ENCODE measurements around the gene PRR22. TPM values are rescaled to one million over a fixed set of nuclear protein-coding genes. Genes with fewer than 3 reads are reported as not detected.

PRR22 gene
- total RNA-seq, 2 donors from 2014 or later, result 3.8 to 3.9 TPM

DNA sequence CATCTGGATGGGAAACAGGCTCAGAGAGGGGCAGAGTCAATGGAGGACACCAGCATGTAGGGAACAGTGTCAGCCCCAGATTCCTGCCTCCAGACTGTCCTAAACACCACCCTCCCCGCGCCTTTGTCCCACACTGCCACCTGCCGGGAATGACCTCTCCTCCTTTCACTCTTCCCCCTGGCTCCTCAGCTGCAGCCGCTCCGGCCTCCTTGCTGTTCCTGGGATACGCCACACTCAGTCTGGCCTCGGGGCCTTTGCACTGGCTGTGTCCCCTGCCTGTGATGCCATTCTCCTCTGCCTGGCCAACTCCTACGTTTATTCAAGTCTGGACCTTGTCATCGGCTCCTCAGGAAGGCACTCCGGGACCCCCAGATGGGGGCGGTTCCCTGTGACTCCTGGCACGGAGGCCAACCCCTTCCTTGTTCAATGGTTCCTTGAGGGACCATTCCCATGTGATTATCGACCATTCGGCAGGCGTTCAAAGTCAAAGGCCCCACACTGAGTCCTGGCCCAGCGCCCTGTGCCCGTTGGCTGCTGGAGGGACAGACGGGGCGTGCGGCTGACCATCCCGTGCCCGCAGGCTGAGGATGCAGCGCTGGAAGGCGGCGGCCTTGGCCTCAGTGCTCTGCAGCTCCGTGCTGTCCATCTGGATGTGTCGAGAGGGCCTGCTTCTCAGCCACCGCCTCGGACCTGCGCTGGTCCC, 39.2 kb upstream of the PRR22 start:
- ATAC-seq (no peak), DNase-seq (no peak)
- Mint-ChIP-seq H3K27me3 (no peaks in the 10 kb centered on the region), H3K4me3 (no peak overlapping the region), H3K36me3 (ENCODE audit: low read depth) (peaks cover 2% of the 10 kb centered on the region), H3K27ac (no peak overlapping the region), H3K4me1 (peaks cover 9% of the 10 kb centered on the region)
- no peaks in the 10 kb centered on the region for H3K9me3 ChIP-seq (ENCODE audit: control insufficient read depth, low read length, poor library complexity, severe bottlenecking)

DNA sequence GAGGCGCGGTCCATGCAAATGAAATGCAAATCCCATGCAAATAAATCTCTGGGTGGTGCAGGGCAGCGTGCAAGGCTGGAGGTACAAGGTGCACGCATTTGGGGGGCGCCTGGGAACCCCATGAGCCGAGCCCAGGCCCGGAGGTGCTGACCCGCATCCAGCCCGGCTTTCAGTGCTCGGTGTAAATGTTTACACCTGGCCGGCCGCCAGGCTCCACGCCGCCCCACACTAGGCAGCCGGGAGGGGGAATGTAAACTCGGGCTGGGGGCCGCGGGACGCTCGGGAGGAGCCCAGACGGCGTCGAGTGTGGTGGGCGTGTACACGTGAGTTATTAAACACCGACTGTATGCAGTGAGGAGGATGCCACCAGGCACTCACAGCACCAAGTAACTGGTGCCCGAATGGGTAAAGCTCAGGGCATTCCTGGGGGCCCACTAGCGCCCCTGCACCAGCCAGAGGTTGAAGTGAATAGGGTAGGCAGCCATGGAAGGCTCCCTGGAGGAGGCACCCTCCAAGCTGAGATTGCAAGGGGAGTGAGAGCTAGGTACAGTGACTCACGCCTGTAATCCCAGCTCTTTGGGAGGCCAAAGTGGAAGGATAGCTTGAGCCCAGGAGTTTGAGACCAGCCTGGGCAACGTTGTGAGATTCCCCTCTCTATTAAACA, 37.8 kb upstream of the PRR22 start:
- ATAC-seq (no peak), DNase-seq (no peak)
- Mint-ChIP-seq H3K4me1 (peaks cover 9% of the 10 kb centered on the region), H3K27ac (no peak overlapping the region), H3K4me3 (no peak overlapping the region), H3K27me3 (no peaks in the 10 kb centered on the region), H3K36me3 (ENCODE audit: low read depth) (peaks cover 2% of the 10 kb centered on the region)
- H3K9me3 ChIP-seq (ENCODE audit: control insufficient read depth, low read length, poor library complexity, severe bottlenecking), result no peaks in the 10 kb centered on the region

DNA sequence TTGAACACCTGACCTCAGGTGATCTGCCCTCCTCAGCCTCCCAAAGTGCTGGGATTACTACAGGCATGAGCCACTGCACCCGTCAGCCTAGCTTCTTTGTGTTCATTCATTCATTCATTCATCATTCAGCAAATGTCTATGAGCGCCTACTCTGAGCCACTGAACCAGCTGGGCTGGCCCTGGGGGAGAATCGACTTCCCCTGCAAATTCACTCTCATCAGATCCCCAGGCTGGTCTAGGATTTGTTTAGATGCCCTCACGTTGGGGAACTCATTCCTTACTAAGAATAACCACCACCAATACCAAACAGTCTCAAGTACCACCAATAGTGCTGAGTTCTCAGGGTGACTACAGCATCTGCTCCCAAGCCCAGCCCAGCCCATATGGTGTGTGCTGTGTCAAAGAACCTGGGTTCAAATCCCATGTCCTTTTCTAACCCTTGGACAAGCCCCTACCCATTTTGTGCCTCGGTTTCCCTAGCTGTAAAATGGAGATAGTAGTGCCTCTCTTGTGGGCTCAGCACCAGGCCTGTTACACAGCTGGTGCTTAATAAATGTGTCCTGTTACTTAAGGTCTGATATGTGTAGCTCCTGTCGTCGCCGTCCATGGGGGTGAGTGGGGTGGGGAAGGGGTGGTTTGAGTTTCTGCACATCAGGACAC, 37.1 kb upstream of the PRR22 start:
- Mint-ChIP-seq H3K4me1 (peaks cover 10% of the 10 kb centered on the region), H3K4me3 (no peak overlapping the region), H3K27ac (peak overlapping the region; percentile 41), H3K36me3 (ENCODE audit: low read depth) (no peaks in the 10 kb centered on the region), H3K27me3 (no peaks in the 10 kb centered on the region)
- ATAC-seq (no peak), DNase-seq (no peak)
- no peaks in the 10 kb centered on the region for H3K9me3 ChIP-seq (ENCODE audit: control insufficient read depth, low read length, poor library complexity, severe bottlenecking)

DNA sequence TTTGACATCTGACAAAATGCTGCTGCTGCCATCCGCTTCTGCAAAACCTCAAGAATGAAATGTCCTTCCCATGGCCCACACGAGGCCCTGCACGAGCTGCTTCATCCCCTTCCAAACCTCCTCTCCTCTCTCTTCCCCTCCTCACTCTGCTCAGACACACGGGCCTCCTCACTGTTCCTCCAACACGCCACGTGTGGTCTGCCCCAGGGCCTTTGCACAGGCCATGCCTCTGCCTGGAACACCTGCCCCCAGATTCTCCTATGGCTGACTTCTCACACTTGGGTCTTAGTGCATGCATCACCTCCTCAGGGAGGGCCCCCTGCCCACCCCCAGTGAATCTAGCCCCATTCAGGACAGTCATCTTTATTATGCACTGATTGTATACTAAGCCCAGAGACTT, 36.2 kb upstream of the PRR22 start:
- Mint-ChIP-seq H3K4me1 (peaks cover 10% of the 10 kb centered on the region), H3K27ac (no peak overlapping the region)
- no peak for DNase-seq

DNA sequence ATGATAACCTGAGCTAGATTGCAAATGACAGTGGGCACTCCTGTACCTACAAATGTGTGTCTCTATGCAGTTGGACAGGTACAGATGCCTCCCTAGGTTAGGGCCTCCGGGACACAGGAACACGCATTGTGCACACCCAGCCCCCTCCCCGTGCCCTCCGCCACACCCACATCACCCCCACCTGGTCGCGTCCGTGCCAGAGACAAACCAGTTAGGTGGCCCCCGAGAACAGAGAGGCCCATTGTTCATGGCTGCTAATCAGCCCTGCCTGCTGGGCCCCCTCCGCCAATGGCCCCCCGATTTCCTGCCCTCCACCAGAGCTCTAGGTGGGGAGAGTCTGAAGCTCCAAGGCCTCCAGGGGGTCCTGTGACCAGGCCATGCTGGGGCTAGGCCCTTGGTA, 34.0 kb upstream of the PRR22 start:
- no peaks in the 10 kb centered on the region for H3K9me3 ChIP-seq (ENCODE audit: control insufficient read depth, low read length, poor library complexity, severe bottlenecking)
- H3K36me3 Mint-ChIP-seq (ENCODE audit: low read depth), result no peaks in the 10 kb centered on the region
- H3K27me3 Mint-ChIP-seq, result no peaks in the 10 kb centered on the region
- no peak overlapping the region for H3K27ac Mint-ChIP-seq
- DNase-seq (no peak), ATAC-seq (no peak)
- no peak overlapping the region for H3K4me3 Mint-ChIP-seq
- peaks cover 10% of the 10 kb centered on the region for H3K4me1 Mint-ChIP-seq

More for the DNA sequence above, 36.2 kb upstream of the PRR22 start:
- H3K9me3 ChIP-seq (ENCODE audit: control insufficient read depth, low read length, poor library complexity, severe bottlenecking), result no peaks in the 10 kb centered on the region
- no peak for ATAC-seq
- Mint-ChIP-seq H3K27me3 (no peaks in the 10 kb centered on the region), H3K4me3 (no peak overlapping the region), H3K36me3 (ENCODE audit: low read depth) (no peaks in the 10 kb centered on the region)

DNA sequence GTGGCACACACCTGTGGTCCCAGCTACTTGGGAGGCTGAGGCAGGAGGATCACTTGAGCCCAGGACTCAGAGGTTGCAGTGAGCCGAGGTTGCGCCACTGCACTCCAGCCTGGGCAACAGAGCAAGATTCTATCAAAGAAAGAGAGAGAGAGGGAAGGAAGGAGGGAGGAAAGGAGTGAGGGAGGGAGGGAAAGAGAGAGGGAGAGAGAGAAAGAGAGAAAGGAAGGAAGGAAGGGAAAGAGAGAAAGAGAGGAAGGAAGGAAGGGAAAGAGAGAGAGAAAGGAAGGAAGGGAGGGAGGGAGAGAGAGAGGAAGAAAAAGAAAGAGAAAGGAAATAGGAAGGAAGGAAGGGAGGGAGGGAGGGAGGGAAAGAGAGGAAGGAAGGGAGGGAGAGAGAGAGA, 32.7 kb upstream of the PRR22 start:
- H3K27me3 Mint-ChIP-seq, result no peaks in the 10 kb centered on the region
- H3K4me1 Mint-ChIP-seq, result peaks cover 10% of the 10 kb centered on the region
- ATAC-seq, result no peak
- no peak for DNase-seq
- no peaks in the 10 kb centered on the region for H3K9me3 ChIP-seq (ENCODE audit: control insufficient read depth, low read length, poor library complexity, severe bottlenecking)
- no peak overlapping the region for H3K4me3 Mint-ChIP-seq
- no peak overlapping the region for H3K27ac Mint-ChIP-seq
- H3K36me3 Mint-ChIP-seq (ENCODE audit: low read depth), result no peaks in the 10 kb centered on the region

DNA sequence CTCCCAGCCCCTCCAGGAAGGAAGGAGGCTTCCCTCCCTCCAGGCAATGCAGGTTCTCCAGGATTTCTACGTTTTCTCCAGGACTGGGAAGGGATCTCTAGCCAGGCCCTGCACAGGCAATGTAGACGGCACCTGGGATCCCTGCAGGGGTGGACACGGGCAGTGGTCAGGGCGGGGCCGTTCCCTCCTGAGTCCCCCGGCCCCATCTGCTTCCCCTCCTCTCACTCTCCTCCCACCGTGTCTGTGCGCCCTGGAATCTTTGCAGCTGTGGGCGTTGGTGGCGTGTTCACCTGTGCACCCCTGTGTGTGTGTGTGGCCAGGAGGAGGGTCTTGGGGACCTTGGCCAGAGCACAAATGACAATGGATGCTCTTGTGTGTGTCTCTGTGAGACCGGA, 30.3 kb upstream of the PRR22 start:
- Mint-ChIP-seq H3K4me1 (peaks cover 10% of the 10 kb centered on the region), H3K27me3 (no peaks in the 10 kb centered on the region), H3K4me3 (no peak overlapping the region), H3K36me3 (ENCODE audit: low read depth) (no peaks in the 10 kb centered on the region), H3K27ac (no peak overlapping the region)
- ATAC-seq (no peak), DNase-seq (no peak)
- H3K9me3 ChIP-seq (ENCODE audit: control insufficient read depth, low read length, poor library complexity, severe bottlenecking), result no peaks in the 10 kb centered on the region

DNA sequence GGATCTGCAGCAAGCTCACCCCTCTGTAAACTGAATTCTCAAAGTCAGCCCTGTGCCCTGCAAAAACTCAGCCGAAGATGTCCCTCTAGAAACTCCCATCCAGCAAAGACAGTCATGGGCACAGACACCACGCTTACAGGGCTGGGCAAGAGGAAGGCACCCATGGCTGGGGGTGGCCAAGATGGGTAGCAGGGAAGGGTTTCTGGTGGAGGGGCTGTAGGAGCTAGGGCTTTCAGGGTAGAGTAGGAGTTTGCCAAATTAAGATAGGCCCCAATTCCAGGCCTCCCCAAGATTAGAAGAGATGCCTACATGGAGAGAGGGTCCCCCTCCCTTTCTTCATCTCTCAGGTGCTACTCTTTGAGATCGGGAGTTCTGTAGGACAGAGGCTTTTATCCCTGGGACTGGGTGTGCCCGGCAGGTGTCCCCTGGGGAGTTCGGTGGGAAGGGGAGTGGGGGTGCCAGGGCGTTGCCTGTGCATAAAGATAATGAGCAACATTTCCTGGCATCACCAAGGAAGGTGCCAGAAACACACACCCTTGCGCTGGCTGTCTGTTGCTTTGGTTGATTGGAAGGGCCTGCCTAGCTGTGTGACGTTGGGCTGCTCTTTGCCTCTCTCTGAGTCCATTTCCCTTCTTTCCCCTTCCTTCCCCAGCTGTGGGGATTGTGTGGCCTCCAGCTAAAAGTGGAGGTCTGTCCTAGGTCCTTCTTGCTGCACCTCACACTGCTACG, 29.7 kb upstream of the PRR22 start:
- Mint-ChIP-seq H3K36me3 (ENCODE audit: low read depth) (no peaks in the 10 kb centered on the region), H3K4me1 (peaks cover 8% of the 10 kb centered on the region), H3K27me3 (no peaks in the 10 kb centered on the region), H3K27ac (no peak overlapping the region), H3K4me3 (no peak overlapping the region)
- no peak for ATAC-seq
- no peak for DNase-seq
- no peaks in the 10 kb centered on the region for H3K9me3 ChIP-seq (ENCODE audit: control insufficient read depth, low read length, poor library complexity, severe bottlenecking)

DNA sequence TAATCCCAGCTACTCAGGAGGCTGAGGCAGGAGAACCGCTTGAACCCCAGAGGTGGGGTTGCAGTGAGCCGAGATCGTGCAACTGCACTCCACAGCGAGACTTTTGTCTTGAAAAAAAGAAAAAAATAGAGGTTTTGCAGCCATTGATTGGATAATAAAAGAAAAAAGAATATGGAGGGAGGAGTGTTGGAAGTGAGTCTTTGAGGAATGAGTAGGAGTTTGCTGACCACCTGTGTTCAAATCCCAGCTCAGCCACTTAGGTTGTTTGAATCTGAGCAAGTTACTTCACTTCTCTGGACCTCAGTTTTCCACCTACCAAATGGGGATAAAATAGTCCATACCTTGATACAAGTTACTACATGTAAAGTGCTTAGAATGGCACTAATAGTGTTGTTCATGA, 26.6 kb upstream of the PRR22 start:
- H3K9me3 ChIP-seq (ENCODE audit: control insufficient read depth, low read length, poor library complexity, severe bottlenecking), result no peaks in the 10 kb centered on the region
- ATAC-seq (no peak), DNase-seq (no peak)
- Mint-ChIP-seq H3K27me3 (no peaks in the 10 kb centered on the region), H3K4me1 (no peaks in the 10 kb centered on the region), H3K27ac (no peak overlapping the region), H3K4me3 (no peak overlapping the region), H3K36me3 (ENCODE audit: low read depth) (no peaks in the 10 kb centered on the region)

DNA sequence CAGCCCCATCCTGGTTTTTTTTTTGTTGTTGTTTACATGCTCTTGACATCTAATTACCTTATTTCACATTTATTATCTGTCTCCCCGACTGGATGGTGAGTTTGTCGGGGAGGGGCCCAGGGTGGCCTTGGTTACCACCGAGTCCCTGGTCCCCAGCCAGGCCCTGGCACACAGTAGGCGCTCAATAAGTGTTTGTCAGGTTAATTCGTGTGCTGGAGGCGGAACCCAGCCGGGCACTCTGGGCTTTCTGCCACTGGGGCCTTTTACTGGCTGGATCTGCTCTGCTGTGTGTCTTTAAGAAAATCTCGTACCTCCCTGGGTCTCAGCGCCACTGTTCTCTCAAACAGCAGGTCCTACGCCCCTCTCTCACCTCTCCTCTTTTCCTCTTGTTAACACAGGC, 24.9 kb upstream of the PRR22 start:
- Mint-ChIP-seq H3K4me3 (no peak overlapping the region), H3K4me1 (no peaks in the 10 kb centered on the region), H3K27me3 (no peaks in the 10 kb centered on the region), H3K27ac (no peak overlapping the region), H3K36me3 (ENCODE audit: low read depth) (no peaks in the 10 kb centered on the region)
- ATAC-seq, result no peak
- no peaks in the 10 kb centered on the region for H3K9me3 ChIP-seq (ENCODE audit: control insufficient read depth, low read length, poor library complexity, severe bottlenecking)
- no peak for DNase-seq

DNA sequence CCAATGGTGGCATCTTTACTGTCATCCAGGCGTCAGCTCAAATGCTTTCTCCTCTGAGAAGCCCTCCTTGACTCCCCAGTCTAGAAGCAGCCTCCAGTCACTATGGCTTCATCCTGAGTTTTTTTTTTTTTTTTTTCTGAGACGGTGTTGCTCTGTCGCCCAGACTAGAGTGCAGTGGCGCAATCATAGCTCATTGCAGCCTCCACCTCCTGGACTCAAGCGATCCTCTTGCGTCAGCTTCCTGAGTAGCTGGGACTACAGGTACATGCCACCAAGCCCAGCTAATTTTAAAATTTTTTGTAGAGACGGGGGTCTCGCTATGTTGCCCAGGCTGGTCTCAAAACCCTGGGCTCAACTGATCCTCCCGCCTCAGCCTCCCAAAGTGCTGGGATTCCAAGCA, 24.5 kb upstream of the PRR22 start:
- H3K4me1 Mint-ChIP-seq, result peaks cover 2% of the 10 kb centered on the region
- ATAC-seq (no peak), DNase-seq (no peak)
- H3K36me3 Mint-ChIP-seq (ENCODE audit: low read depth), result no peaks in the 10 kb centered on the region
- H3K4me3 Mint-ChIP-seq, result no peak overlapping the region
- peak overlapping the region; percentile 19 for H3K27ac Mint-ChIP-seq
- H3K9me3 ChIP-seq (ENCODE audit: control insufficient read depth, low read length, poor library complexity, severe bottlenecking), result no peaks in the 10 kb centered on the region
- H3K27me3 Mint-ChIP-seq, result no peaks in the 10 kb centered on the region

DNA sequence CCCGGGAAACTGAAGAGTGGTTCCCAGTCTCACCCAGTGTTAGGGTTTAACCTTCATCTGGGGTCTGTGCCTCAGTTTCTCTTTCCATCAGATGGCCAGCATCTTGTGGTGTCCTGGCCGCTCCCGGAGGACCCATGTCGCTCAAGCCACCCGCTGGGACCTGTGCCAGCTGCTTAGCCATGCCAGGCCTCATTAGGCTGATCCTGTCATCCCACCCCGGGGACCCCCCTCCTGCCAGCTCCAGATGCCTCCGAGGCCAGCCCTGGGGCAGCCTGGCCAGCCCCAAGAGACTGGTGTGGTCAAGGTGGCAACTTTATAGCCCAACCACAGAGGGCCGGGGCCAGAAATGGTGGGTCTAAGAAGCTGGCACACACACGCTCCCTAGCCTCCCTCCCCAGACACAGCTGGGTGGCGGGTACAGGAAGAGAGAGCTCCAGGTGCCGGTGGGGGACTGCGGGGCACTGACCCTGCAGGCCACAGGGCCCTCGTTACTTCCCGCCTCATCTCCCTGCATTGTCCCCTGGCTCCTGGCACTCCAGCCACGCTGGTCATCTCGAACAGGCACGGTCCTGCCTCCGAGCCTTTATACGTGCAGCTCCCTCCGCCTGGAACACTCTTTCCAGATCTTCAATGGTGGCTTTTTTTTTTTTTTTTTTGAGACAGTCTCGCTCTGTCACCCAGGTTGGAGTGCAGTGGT, 23.7 kb upstream of the PRR22 start:
- Mint-ChIP-seq H3K4me1 (peaks cover 6% of the 10 kb centered on the region), H3K27me3 (no peaks in the 10 kb centered on the region), H3K36me3 (ENCODE audit: low read depth) (no peaks in the 10 kb centered on the region), H3K27ac (no peak overlapping the region), H3K4me3 (no peak overlapping the region)
- ATAC-seq (no peak), DNase-seq (no peak)
- H3K9me3 ChIP-seq (ENCODE audit: control insufficient read depth, low read length, poor library complexity, severe bottlenecking), result no peaks in the 10 kb centered on the region

DNA sequence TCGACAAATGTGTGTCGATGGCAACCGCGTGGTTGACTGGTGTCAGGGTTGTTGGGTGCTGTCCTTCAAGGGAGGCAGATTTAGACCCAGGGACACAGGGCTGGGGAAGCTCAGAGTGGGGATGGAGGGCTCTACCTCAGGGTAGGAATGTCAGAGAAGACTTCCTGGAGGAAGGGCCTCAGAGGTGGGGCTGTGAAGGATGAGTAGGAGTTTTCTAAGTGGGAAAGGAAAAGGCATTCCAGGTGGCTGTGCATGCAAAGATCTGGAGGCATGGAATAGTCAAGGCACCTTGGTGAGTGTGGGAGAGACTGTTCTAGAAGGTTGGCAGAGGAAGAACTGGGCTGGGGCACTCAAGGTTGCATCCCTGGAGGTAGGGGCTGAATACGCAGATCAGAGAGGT, 22.4 kb upstream of the PRR22 start:
- no peak for DNase-seq

More for the DNA sequence above, 22.4 kb upstream of the PRR22 start:
- no peak for ATAC-seq
- peaks cover 8% of the 10 kb centered on the region for H3K4me1 Mint-ChIP-seq
- no peak overlapping the region for H3K27ac Mint-ChIP-seq
- peak overlapping the region; percentile 4 for H3K4me3 Mint-ChIP-seq
- no peaks in the 10 kb centered on the region for H3K36me3 Mint-ChIP-seq (ENCODE audit: low read depth)
- no peaks in the 10 kb centered on the region for H3K9me3 ChIP-seq (ENCODE audit: control insufficient read depth, low read length, poor library complexity, severe bottlenecking)
- H3K27me3 Mint-ChIP-seq, result peaks cover under 1% of the 10 kb centered on the region

Data from T-helper 17 cell (primary cell).